ENCODE results near the gene GABRR2.
"Not testable (repeated sequence)": the region's sequence is repeated elsewhere in the genome, so short reads cannot be mapped to it uniquely, and the experiment has no call there.

GRCh38 chr6:89295116-89295515 lies 20.0 kb downstream of the GABRR2 start:
- TF ChIP-seq POLR2A, CTCF (IDR thresholded peaks at IDR 0.05): not testable (repeated sequence)
